NCI-H2227 (cell line): Measurements from ENCODE around the gene KRT74.
"Not testable (repeated sequence)": the region's sequence is repeated elsewhere in the genome, so short reads cannot be mapped to it uniquely, and the experiment has no call there.

ENCODE experiments used
- DNase-seq: peaks from one replicate; lab custom pipeline; 2025; ENCODE audit not compliant: unreplicated experiment; lab: John Stamatoyannopoulos, UW

Gene KRT74

GRCh38 chr12:52603314-52603713 lies 29.7 kb upstream of the KRT74 start:
- no peak for DNase-seq

DNA sequence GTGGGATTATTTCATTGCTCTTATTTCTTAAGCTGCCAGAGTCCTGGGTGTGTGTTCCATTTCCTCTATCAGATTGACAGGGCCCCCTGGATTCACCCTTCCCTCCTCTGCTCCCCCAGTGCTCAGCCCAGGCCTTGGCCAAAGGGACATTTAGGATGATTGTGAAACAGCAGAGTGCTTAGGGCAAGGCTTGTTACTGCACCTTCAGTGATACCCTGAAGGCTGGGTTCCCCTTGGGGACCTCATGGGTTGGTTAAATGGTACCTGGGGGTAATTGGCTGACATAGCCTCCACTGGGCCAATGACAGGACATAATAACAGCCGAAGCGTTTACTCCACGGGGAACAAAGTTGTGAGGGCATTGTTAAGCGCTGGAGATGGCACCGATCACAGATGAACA lies 28.9 kb upstream of the KRT74 start:
- DNase-seq = no peak

GRCh38 chr12:52601671-52602070 lies 28.0 kb upstream of the KRT74 start:
- DNase-seq = no peak

GRCh38 chr12:52600941-52601481 lies 27.4 kb upstream of the KRT74 start, which contains the start of gene KRT72:
TSS of gene KRT72 (minus strand) at chr12:52601463. CDS start at chr12:52601452, 11 bp downstream.
- no peak for DNase-seq

GRCh38 chr12:52600475-52600874 lies 26.8 kb upstream of the KRT74 start:
- DNase-seq = no peak

- no peak for DNase-seq
Measured at GRCh38 chr12:52600071-52600470, 26.4 kb upstream of the KRT74 start.

GRCh38 chr12:52598966-52599365 lies 25.3 kb upstream of the KRT74 start:
- no peak for DNase-seq

DNA sequence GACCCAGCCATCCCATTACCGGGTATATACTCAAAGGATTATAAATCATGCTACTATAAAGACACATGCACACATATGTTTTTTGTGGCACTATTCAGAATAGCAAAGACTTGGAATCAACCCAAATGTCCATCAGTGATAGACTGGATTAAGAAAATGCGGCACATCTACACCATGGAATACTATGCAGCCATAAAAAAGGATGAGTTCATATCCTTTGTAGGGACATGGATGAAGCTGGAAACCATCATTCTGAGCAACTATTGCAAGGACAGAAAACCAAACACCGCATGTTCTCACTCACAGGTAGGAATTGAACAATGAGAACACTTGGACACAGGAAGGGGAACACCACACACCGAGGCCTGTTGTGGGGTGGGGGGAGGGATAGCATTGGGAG lies 20.6 kb upstream of the KRT74 start:
- not testable (repeated sequence) for DNase-seq

GRCh38 chr12:52591521-52591920 lies 17.9 kb upstream of the KRT74 start:
- no peak for DNase-seq

DNA sequence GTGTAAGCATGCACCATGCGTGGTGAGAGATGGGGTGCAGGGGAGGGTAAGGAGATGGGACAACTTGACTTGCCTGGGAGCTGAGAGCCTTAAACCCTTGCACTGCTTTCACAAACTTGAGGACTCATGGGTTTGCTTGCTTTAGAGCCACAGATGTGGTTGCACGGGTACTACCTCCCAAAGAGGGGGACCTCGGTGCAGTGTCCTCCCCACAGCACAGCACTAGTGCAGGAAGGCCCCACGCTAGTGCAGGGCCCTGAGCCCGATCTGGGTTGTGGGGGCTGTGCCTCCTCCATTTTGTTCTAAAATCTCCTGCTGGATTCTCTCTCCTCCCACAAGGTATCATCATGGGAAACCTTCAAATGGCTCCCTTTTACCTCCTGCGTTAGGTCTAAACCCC lies 16.4 kb upstream of the KRT74 start:
- DNase-seq = no peak

DNA sequence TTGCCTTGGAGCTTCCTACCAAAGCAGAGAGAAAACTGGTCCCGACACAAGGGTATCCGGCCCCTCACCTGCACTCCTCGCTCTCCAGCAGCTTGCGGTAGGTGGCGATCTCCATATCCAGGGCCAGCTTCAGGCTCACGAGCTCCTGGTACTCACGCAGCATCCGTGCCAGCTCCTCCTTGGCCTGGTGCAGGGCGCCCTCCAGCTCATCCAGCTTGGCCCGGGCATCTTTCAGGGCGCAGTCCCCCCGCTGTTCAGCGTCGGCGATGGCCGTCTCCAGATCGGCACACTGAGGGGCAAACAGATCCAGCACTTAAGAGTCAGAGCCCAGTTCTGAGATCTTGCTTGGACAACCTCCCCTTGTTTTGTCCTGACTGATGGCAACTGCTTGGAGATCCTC lies 13.9 kb upstream of the KRT74 start:
- DNase-seq = no peak

DNA sequence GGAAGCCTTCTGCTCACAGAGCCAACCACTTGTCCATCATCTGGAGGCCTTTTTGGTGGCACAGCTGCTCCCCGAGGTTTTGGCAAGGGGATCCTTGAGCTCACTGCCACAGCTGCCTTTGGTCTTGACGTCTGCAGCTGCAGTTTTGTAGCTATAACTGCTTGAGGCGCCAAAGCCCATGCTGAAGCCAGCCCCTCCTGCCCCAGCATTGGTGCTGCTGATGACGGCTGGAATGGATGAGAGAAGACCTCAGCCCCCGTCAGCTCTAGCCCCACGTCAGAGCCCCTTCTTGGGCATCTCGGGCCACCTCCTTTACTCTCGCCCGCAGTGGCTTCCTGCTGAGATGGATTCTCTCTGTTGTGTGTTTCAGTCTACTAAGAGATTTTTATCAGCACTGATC lies 12.3 kb upstream of the KRT74 start:
- DNase-seq = no peak

DNA sequence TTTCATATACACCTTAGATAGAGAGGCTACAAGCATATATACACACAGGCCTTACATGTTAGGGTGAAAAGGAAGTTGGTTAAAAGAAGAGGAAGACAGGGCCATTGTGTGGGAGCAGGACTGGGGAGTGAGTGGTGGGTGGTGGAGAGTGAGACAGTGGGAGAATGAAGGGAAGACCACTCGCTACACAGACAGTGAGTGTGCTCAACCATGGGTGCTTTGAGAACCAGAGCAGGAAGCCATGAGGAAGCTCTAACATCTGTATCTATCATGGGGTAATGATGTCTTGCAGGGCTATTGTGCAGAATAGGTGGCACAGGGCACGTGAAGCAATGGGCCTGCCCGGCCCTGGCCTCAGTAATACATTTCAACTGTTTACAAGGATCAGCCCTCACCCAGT lies 11.4 kb upstream of the KRT74 start:
- DNase-seq = no peak

GRCh38 chr12:52584156-52584682 lies 10.6 kb upstream of the KRT74 start:
- no peak for DNase-seq

DNA sequence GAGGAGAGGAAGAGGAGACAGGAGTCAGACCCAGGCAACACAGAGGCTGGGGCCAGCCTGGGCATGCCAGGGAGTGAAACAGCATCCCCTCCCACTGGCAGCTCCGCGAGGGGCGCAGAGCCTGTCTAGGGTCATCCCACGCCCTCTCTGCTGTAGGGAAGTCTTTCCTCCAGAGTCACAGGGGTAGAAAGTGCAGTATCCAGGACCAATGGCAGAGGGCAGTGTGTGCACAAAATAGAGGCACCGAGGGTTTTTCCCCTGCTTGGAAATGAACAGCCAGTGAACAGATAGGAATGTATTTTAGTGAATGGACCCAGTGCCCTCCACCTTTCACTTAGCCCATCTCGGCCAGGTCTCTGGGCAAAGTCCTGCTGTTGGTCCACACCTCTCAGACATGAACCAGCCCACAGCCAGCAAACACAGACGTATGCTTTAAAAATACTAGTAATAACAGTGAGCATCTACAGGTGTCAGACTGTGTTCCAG lies 9.4 kb upstream of the KRT74 start:
- peak; percentile 55 for DNase-seq

GRCh38 chr12:52582486-52582885 lies 8.8 kb upstream of the KRT74 start:
- DNase-seq = no peak

- DNase-seq = no peak
Measured at GRCh38 chr12:52581481-52581880, 7.8 kb upstream of the KRT74 start.

- no peak for DNase-seq
Measured at GRCh38 chr12:52581066-52581465, 7.4 kb upstream of the KRT74 start.

DNA sequence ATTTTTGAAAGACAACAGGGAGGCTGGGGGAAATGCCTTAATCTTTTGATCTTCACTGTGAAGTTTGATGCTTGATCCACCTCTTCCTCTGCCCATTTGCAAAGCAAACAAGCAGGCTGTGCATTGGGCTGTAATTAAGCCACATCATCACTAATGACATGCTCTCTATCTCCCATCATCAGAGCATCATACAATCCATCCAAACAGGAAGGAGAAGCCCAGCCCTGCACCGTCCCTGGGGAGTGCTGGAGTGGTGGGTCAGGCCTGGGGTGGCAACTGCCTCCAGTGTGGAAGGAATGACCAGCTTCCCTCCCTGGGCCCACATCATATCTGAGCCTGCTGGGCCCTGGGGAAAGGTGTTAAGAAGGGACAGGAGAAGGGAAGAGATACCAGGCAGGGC lies 6.9 kb upstream of the KRT74 start:
- DNase-seq = no peak

- DNase-seq = no peak
Measured at GRCh38 chr12:52579468-52580465, 6.1 kb upstream of the KRT74 start.

- DNase-seq = no peak
Measured at GRCh38 chr12:52578469-52578868, 4.8 kb upstream of the KRT74 start.

DNA sequence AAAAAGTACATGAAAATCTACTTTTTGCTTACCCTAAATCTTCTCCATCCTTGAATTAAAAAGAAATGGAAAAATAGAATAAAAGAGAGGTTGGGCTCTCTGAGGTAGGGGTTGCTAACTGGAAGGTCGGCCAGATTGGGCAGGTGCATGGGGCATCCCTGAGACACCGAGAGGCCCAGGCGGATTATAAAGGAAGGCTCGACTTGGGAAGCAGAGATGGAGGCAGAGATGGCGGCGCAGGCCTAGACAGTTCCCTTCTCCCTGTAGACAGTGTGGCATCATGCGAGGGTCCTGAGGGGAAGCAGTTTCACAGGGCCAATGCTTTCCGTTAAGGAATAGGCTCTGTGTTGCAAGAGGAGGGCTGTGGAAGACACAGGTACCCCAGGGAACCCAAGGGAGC lies 3.7 kb upstream of the KRT74 start:
- no peak for DNase-seq
